ENCODE measurements around the gene KNSTRN. TPM values are rescaled to one million over a fixed set of nuclear protein-coding genes. Genes with fewer than 3 reads are reported as not detected.

KNSTRN gene
- total RNA-seq, 1 experiment from 2014 or later: 44.5 TPM

GRCh38 chr15:40366457-40367370 lies 15.8 kb upstream of the KNSTRN start:
- no peak for DNase-seq
- Mint-ChIP-seq H3K27me3 (ENCODE audit: unreplicated experiment) (no peaks in the 10 kb centered on the region), H3K4me1 (ENCODE audit: low read depth, unreplicated experiment) (peaks cover 11% of the 10 kb centered on the region), H3K27ac (ENCODE audit: unreplicated experiment) (no peak overlapping the region), H3K36me3 (ENCODE audit: insufficient read depth, unreplicated experiment) (peaks cover 5% of the 10 kb centered on the region), H3K4me3 (ENCODE audit: low read depth, unreplicated experiment) (no peak overlapping the region), H3K9me3 (ENCODE audit: low read depth, unreplicated experiment) (no peaks in the 10 kb centered on the region)
- BruUV-seq (replicated peaks): no TSS peak
- CTCF ChIA-PET: interaction anchor here (0.5 kb wide), 1 partner anchor 84 kb away, joined by 14 read pairs; the partner anchor contains the start of gene ANKRD63
- intact Hi-C loops (cut with micrococcal nuclease; ENCODE audit: unreplicated experiment): no loop called here
- TF ChIP-seq CTCF (IDR thresholded peaks at IDR 0.05; ENCODE audit: unreplicated experiment): no peak

GRCh38 chr15:40367371-40367685 lies 15.2 kb upstream of the KNSTRN start:
- no peak for DNase-seq
- CTCF ChIA-PET: interaction anchor here (0.6 to 1.4 kb wide), 4 partner anchors 27 to 78 kb away, joined by 3 to 7 read pairs (median 4); partner anchors contain the start of genes CCDC9B and IVD
- Mint-ChIP-seq H3K4me1 (ENCODE audit: low read depth, unreplicated experiment) (peaks cover 11% of the 10 kb centered on the region), H3K27ac (ENCODE audit: unreplicated experiment) (peak overlapping the region; percentile 9), H3K9me3 (ENCODE audit: low read depth, unreplicated experiment) (no peaks in the 10 kb centered on the region), H3K27me3 (ENCODE audit: unreplicated experiment) (no peaks in the 10 kb centered on the region), H3K4me3 (ENCODE audit: low read depth, unreplicated experiment) (peak overlapping the region; percentile 59), H3K36me3 (ENCODE audit: insufficient read depth, unreplicated experiment) (peaks cover 5% of the 10 kb centered on the region)
- intact Hi-C loops (cut with micrococcal nuclease; ENCODE audit: unreplicated experiment): no loop called here
- BruUV-seq (replicated peaks): no TSS peak
- no peak for TF ChIP-seq CTCF (IDR thresholded peaks at IDR 0.05; ENCODE audit: unreplicated experiment)

GRCh38 chr15:40367686-40368611 lies 14.6 kb upstream of the KNSTRN start:
- peak; percentile 52 for TF ChIP-seq CTCF (IDR thresholded peaks at IDR 0.05; ENCODE audit: unreplicated experiment)
- Mint-ChIP-seq H3K9me3 (ENCODE audit: low read depth, unreplicated experiment) (no peaks in the 10 kb centered on the region), H3K4me1 (ENCODE audit: low read depth, unreplicated experiment) (peaks cover 11% of the 10 kb centered on the region), H3K27me3 (ENCODE audit: unreplicated experiment) (no peaks in the 10 kb centered on the region), H3K36me3 (ENCODE audit: insufficient read depth, unreplicated experiment) (peaks cover 5% of the 10 kb centered on the region), H3K4me3 (ENCODE audit: low read depth, unreplicated experiment) (peak overlapping the region; percentile 59), H3K27ac (ENCODE audit: unreplicated experiment) (peak overlapping the region; percentile 9)
- intact Hi-C loops (cut with micrococcal nuclease; ENCODE audit: unreplicated experiment): loop anchor here (1.0 kb wide), 1 partner anchor 53 kb away; no protein-coding TSS in a partner anchor
- peak; percentile 83 for DNase-seq
- BruUV-seq (replicated peaks): no TSS peak
- CTCF ChIA-PET: interaction anchor here (0.6 to 1.4 kb wide), 4 partner anchors 28 to 79 kb away, joined by 3 to 7 read pairs (median 4); partner anchors contain the start of genes CCDC9B and IVD

All from Calu3 (cell line).